H1 (cell line): Measurements from ENCODE around the gene KNDC1. TPM values are rescaled to one million over a fixed set of nuclear protein-coding genes. Genes with fewer than 3 reads are reported as not detected.

Experiments used
- CTCF ChIA-PET: fragments of 300-600 bp; sonication (Branson Sonifier 250); formaldehyde crosslinking; loops from one replicate; lab custom pipeline; 2021; ENCODE audit not compliant: partially characterized antibody; lab: Charles Lee
- POLR2A ChIA-PET: fragments of 300-600 bp; sonication (Branson Sonifier 250); formaldehyde crosslinking; loops from one replicate; lab custom pipeline; 2021; ENCODE audit warnings: inconsistent platforms; ENCODE audit not compliant: partially characterized antibody; lab: Charles Lee
- DNase-seq, 2 experiments: peaks; one replicate each; pipeline versions ENCODE4 v3.0.0 to v3.0.0-alpha.2; 2010 to 2022; ENCODE audit warnings: low spot score in 2 of 2, low read depth in 1 of 2, mixed read lengths in 1 of 2
- FAIRE-seq: peaks from 2 replicates; lab custom pipeline; 2011; peaks lifted over from hg19 to GRCh38; lab: Jason Lieb, UNC
- H2AFZ ChIP-seq: 2 replicates; pipeline ENCODE4 v1.8.1; 2012; ENCODE audit warnings: low read length, inconsistent platforms
- H2AK5ac ChIP-seq: 2 replicates; pipeline ENCODE4 v1.6.1; 2013; ENCODE audit warnings: low read depth, low read length
- H2BK120ac ChIP-seq: replicated peaks from 2 replicates; pipeline ENCODE3; 2013; ENCODE audit warnings: low read depth, low read length, inconsistent platforms
- H2BK12ac ChIP-seq: 2 replicates; pipeline ENCODE4 v1.6.1; 2013; ENCODE audit warnings: low read depth, low read length
- H2BK15ac ChIP-seq: 2 replicates; pipeline ENCODE4 v1.6.1; 2013; ENCODE audit warnings: low read length
- H2BK20ac ChIP-seq: 2 replicates; pipeline ENCODE4 v1.6.1; 2013; ENCODE audit warnings: low read length
- H2BK5ac ChIP-seq: 2 replicates; pipeline ENCODE4 v1.6.1; 2013; ENCODE audit warnings: low read depth, low read length
- H3K14ac ChIP-seq: 2 replicates; pipeline ENCODE4 v1.6.1; 2013; ENCODE audit warnings: inconsistent platforms; ENCODE audit not compliant: insufficient read length
- H3K18ac ChIP-seq: 2 replicates; pipeline ENCODE4 v1.6.1; 2013; ENCODE audit warnings: low read length; ENCODE audit errors: extremely low read depth
- H3K23ac ChIP-seq: 2 replicates; pipeline ENCODE4 v1.6.1; 2013; ENCODE audit warnings: inconsistent platforms; ENCODE audit not compliant: insufficient read length
- H3K23me2 ChIP-seq: 2 replicates; pipeline ENCODE4 v1.6.1; 2013; ENCODE audit warnings: low read depth, low read length
- H3K27ac ChIP-seq: 2 replicates; pipeline ENCODE4 v1.6.1; 2011; ENCODE audit warnings: low read depth, low read length, inconsistent platforms
- H3K27me3 ChIP-seq, 4 experiments: replicated peaks in 1 of 4; 1 replicate in 1 of 4; 2 replicates in 3 of 4; pipeline versions ENCODE4 v1.6.1 to v1.8.1; 2011 to 2013; ENCODE audit warnings: low read length in 3 of 4, mild to moderate bottlenecking in 3 of 4, inconsistent platforms in 2 of 4, mixed read lengths in 2 of 4, moderate library complexity in 1 of 4; ENCODE audit not compliant: control insufficient read depth in 3 of 4, insufficient read depth in 3 of 4; ENCODE audit errors: extremely low read depth in 1 of 4
- H3K36me3 ChIP-seq, 4 experiments: 2 replicates each; pipeline versions ENCODE4 v1.6.1 to v1.8.1; 2011 to 2013; ENCODE audit warnings: mild to moderate bottlenecking in 4 of 4, low read length in 3 of 4, moderate library complexity in 2 of 4, control low read depth in 1 of 4, inconsistent platforms in 1 of 4; ENCODE audit not compliant: insufficient read depth in 4 of 4, control insufficient read depth in 2 of 4
- H3K4ac ChIP-seq: replicated peaks from 2 replicates; pipeline ENCODE3; 2013; ENCODE audit warnings: low read length, low read depth, mixed read lengths, inconsistent platforms; ENCODE audit not compliant: insufficient read length
- H3K4me1 ChIP-seq, 4 experiments: replicated peaks in 1 of 4; 1 replicate in 1 of 4; 2 replicates in 3 of 4; pipeline versions ENCODE4 v1.6.1 to v1.8.1; 2011 to 2013; ENCODE audit warnings: low read length in 3 of 4, inconsistent platforms in 2 of 4, mixed read lengths in 1 of 4; ENCODE audit not compliant: insufficient read depth in 4 of 4, control insufficient read depth in 3 of 4
- H3K4me2 ChIP-seq, 2 experiments: 2 replicates each; pipeline versions ENCODE4 v1.6.1 to v1.8.1; 2011 to 2013; ENCODE audit warnings: low read depth in 2 of 2, low read length in 2 of 2, control low read depth in 1 of 2, inconsistent platforms in 1 of 2, mild to moderate bottlenecking in 1 of 2; ENCODE audit not compliant: insufficient read depth in 1 of 2
- H3K4me3 ChIP-seq, 4 experiments: fragments of 200-600, 300-600 bp in 1 of 4; sonication (generic), shearing (Covaris generic), sonication (Bioruptor Twin) in 1 of 4; 2 replicates each; pipeline versions ENCODE4 v1.5.1 to v1.8.1; 2011 to 2016; ENCODE audit warnings: low read length in 4 of 4, low read depth in 3 of 4, control low read depth in 2 of 4, inconsistent platforms in 2 of 4, mild to moderate bottlenecking in 2 of 4, mixed read lengths in 1 of 4, moderate library complexity in 1 of 4; ENCODE audit not compliant: insufficient read depth in 2 of 4; ENCODE audit errors: extremely low read depth in 1 of 4
- H3K56ac ChIP-seq: replicated peaks from 2 replicates; pipeline ENCODE3; 2013; ENCODE audit warnings: low read depth, mild to moderate bottlenecking, mixed read lengths, low read length, inconsistent platforms; ENCODE audit not compliant: insufficient read length
- H3K79me1 ChIP-seq: 2 replicates; pipeline ENCODE4 v1.6.1; 2013; ENCODE audit warnings: low read depth, low read length, control low read depth
- H3K79me2 ChIP-seq, 2 experiments: 2 replicates each; pipeline versions ENCODE4 v1.6.1 to v1.8.1; 2012 to 2013; ENCODE audit warnings: low read length in 2 of 2, mild to moderate bottlenecking in 2 of 2, inconsistent platforms in 1 of 2; ENCODE audit not compliant: insufficient read depth in 2 of 2, control insufficient read depth in 1 of 2
- H3K9ac ChIP-seq, 4 experiments: replicated peaks in 1 of 4; 1 replicate in 1 of 4; 2 replicates in 3 of 4; pipeline versions ENCODE4 v1.6.1 to v1.8.1; 2011 to 2013; ENCODE audit warnings: low read depth in 3 of 4, low read length in 3 of 4, control low read depth in 2 of 4, mild to moderate bottlenecking in 2 of 4, moderate library complexity in 2 of 4, inconsistent platforms in 1 of 4; ENCODE audit errors: extremely low read depth in 1 of 4
- H3K9me3 ChIP-seq, 2 experiments: 2 replicates each; pipeline versions ENCODE4 v1.6.1 to v1.8.1; 2012 to 2013; ENCODE audit warnings: mild to moderate bottlenecking in 2 of 2, moderate library complexity in 2 of 2, control low read depth in 1 of 2, inconsistent platforms in 1 of 2, low read depth in 1 of 2, low read length in 1 of 2, mixed read lengths in 1 of 2; ENCODE audit not compliant: insufficient read depth in 2 of 2
- H4K20me1 ChIP-seq, 2 experiments: replicated peaks in 1 of 2; 2 replicates each; pipeline versions ENCODE3 to v1.8.1; 2011 to 2013; ENCODE audit warnings: inconsistent platforms in 2 of 2, low read length in 2 of 2, mild to moderate bottlenecking in 1 of 2; ENCODE audit not compliant: insufficient read depth in 2 of 2, control insufficient read depth in 1 of 2
- H4K5ac ChIP-seq: 2 replicates; pipeline ENCODE4 v1.6.1; 2013; ENCODE audit warnings: low read length, low read depth, mixed read lengths, inconsistent platforms; ENCODE audit not compliant: insufficient read length
- H4K8ac ChIP-seq: 2 replicates; pipeline ENCODE4 v1.8.0; 2013; ENCODE audit warnings: mild to moderate bottlenecking, moderate library complexity, low read length, inconsistent platforms; ENCODE audit not compliant: insufficient read depth; ENCODE audit errors: extremely low read depth
- H4K91ac ChIP-seq: replicated peaks from 2 replicates; pipeline ENCODE3; 2013; ENCODE audit warnings: low read length, mixed read lengths, inconsistent platforms; ENCODE audit not compliant: insufficient read length
- BACH1 ChIP-seq: IDR thresholded peaks from 2 replicates; pipeline ENCODE4 v1.6.1; 2012; ENCODE audit warnings: low read length, improper control_type of control experiment
- EGR1 ChIP-seq: IDR thresholded peaks from 2 replicates; pipeline ENCODE4 v1.6.1; 2011; ENCODE audit warnings: low read depth, low read length, borderline replicate concordance
- RBBP5 ChIP-seq: IDR thresholded peaks from 2 replicates; pipeline ENCODE4 v1.7.1; 2012; ENCODE audit warnings: low read depth, mild to moderate bottlenecking, inconsistent platforms, low read length, moderate library complexity, borderline replicate concordance
- WGBS, 2 experiments: shearing (Covaris generic) in 1 of 2; methylation state at CpG; one replicate each; pipeline versions ENCODE4 v1.1.6 to v1.1.7; 2013 to 2015; ENCODE audit warnings: low lambda C conversion rate in 2 of 2, mixed read lengths in 2 of 2, inconsistent platforms in 1 of 2, low coverage in 1 of 2, missing lambda C conversion rate in 1 of 2; ENCODE audit not compliant: insufficient replicate concordance in 2 of 2, insufficient coverage in 1 of 2, insufficient read length in 1 of 2; ENCODE audit errors: extremely low coverage in 1 of 2, missing lambda C conversion rate in 1 of 2; 5-methylcytosine and 5-hydroxymethylcytosine counted together
- polyA plus RNA-seq, 7 experiments: library from polyadenylated mRNA; depleted of rRNA in 3 of 7; stranded (reverse) in 5 of 7; unstranded in 2 of 7; fragments of >200 nt in 5 of 7; fragments of 200-250 nt in 2 of 7; gene quantifications; 1 replicate in 5 of 7; 2 replicates in 1 of 7; 4 replicates in 1 of 7; pipeline versions ENCODE4 v1.2.1 to v1.2.3, GENCODE V29; 2011 to 2013; ENCODE audit warnings: missing spikeins in 2 of 7, mixed read lengths in 2 of 7
- total RNA-seq: library from RNA; stranded (reverse); fragmentation: NEBNext Ultra II Directional; extraction: Animal tissue kit (Norgen Biotek cat#: 25700); gene quantifications from 2 replicates; pipeline ENCODE4 v1.2.1, GENCODE V29; 2021

Gene KNDC1
- total and polyA plus RNA-seq, 2 of the 8 experiments (the other 6 are each of a cell fraction or from before 2014, with no cell fraction given), result 7.5 to 16.7 TPM

- Histone ChIP-seq H3K36me3 (peaks cover 2 to 11% (median 4%) of the 10 kb centered on the region in 4 experiments; a peak in 4 of 8 replicates), H3K4me3 (no peak overlapping the region), H2AK5ac (peak overlapping the region; percentile 32; the same call in 1 of the 2 replicates), H4K20me1 (peaks cover 0 to 18% of the 10 kb centered on the region in 2 experiments), H3K4me1 (peaks cover 3 to 44% (median 23%) of the 10 kb centered on the region in 4 experiments), H3K79me2 (peaks cover 0 to 10% of the 10 kb centered on the region in 2 experiments; a peak in 1 of 4 replicates), H4K91ac (peak overlapping the region; percentile 65), H2AFZ (no peak overlapping the region), H2BK15ac (no peak overlapping the region), H3K18ac (no peak overlapping the region; the same call in 1 of the 2 replicates), H2BK20ac (no peak overlapping the region), H2BK120ac (no peak overlapping the region), H2BK12ac (peak overlapping the region; percentile 50; the same call in 1 of the 2 replicates), H3K4ac (no peak overlapping the region), H3K79me1 (peaks cover 20% of the 10 kb centered on the region), H2BK5ac (no peak overlapping the region), H3K23ac (no peak overlapping the region), H3K23me2 (peaks cover 9% of the 10 kb centered on the region; the same call in 1 of the 2 replicates), H3K27me3 (peaks cover 0 to 3% (median 0%) of the 10 kb centered on the region in 4 experiments; a peak in 2 of 7 replicates), H3K9me3 (no peaks in the 10 kb centered on the region), H4K5ac (no peak overlapping the region), H3K4me2 (no peak overlapping the region), H4K8ac (peak overlapping the region; percentile 83), H3K9ac (no peak overlapping the region), H3K56ac (no peak overlapping the region), H3K27ac (no peak overlapping the region), H3K14ac (no peak overlapping the region)
- ChIA-PET CTCF (interaction anchor here (0.8 to 3.8 kb wide), 4 partner anchors 11 to 112 kb away, joined by 3 to 18 read pairs (median 4); no protein-coding TSS in a partner anchor), POLR2A (interaction anchor here (1.6 to 2.5 kb wide), 2 partner anchors 17 to 20 kb away, joined by 5 to 6 read pairs; no protein-coding TSS in a partner anchor)
- DNase-seq (no peak), FAIRE-seq (no peak)
- no peak for TF ChIP-seq RBBP5
- no peak for TF ChIP-seq EGR1
- no peak for TF ChIP-seq BACH1
- 90% methylated on average over 21 of the region's 21 CpGs; no CpG with 5 or more reads in 1 of the 2 experiments for WGBS, 2 experiments
Measured at GRCh38 chr10:133162910-133163856, 3.2 kb downstream of the KNDC1 start.
